GM19099 (cell line): ENCODE results near the gene SEMA3E.

ENCODE experiments used
- POLR2A ChIP-seq: IDR thresholded peaks from 3 replicates; pipeline ENCODE4 v1.6.1; 2011; ENCODE audit warnings: low read depth; ENCODE audit not compliant: insufficient read length; ENCODE audit errors: extremely low read depth

The SEMA3E gene

DNA sequence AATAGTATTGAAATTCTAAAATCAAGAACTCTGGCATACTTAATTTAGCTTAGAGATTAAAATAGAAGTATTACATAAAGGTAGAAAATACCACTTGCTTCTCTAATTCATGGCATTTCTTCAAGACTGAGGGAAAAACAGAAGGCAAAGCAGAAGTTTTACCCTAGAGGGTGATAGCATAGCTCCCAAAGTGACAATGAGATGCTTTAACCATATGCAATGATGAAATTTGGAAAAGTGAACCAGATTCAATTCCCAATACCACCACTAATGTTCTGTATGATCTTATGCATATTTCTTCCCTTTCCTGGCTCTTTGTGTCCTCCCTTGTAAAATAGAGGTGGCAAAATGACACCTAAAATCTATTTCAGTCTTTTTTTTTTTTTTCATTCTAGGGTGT is 260.5 kb downstream of the SEMA3E start:
- no peak for TF ChIP-seq POLR2A

GRCh38 chr7:83366629-83367028 is 282.3 kb downstream of the SEMA3E start:
- no peak for TF ChIP-seq POLR2A

DNA sequence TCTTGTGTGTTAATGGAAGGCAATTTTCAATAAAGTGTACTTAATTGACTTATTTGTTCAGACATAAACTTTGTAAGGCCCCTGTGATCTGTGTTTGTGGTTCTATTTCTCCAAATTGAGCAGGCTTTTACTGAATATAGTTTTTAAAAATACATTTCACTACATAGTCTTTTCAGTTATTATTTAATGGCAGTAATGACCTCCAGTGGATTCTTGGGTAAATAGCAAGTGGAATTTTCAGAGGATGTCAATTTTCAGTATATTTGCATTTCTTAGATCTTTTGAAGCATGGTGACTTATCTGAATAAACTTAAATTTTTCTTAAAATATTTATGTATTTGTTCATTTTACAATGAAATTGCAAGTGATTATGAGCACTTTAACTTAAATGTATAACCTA is 283.2 kb downstream of the SEMA3E start:
- TF ChIP-seq POLR2A = no peak

DNA sequence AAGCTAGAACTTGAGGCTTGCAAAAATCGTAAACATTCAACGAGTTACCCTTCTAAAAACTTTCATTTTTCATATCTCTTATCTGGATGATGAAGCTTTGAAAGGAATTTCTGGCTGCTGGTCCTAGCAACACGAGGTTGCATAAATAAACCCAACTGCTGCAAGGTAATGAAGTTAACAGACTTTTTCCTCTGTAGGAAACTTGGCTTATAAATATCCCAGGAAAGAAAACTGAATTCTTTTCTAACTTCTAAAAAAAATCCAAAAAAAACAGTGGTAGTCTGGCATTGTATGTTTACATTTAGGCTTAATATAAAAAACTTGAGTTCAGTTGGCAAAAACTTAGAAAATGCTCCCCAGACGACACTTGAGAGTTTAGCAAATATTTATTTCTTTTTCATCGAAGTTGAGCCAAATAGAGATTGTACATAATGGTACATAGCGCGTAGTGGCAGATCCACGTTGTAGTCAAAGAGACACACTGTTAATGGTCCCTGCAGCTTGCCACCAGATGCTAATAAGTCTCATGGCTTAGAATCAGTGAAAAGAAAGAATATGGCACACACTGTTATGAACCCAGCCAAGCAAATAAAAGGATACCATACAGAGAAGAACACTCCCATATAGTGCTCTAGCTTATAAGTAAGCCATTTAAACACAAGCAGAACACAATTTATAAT is 285.9 kb downstream of the SEMA3E start:
- no peak for TF ChIP-seq POLR2A

GRCh38 chr7:83359108-83359507 is 289.8 kb downstream of the SEMA3E start:
- no peak for TF ChIP-seq POLR2A

DNA sequence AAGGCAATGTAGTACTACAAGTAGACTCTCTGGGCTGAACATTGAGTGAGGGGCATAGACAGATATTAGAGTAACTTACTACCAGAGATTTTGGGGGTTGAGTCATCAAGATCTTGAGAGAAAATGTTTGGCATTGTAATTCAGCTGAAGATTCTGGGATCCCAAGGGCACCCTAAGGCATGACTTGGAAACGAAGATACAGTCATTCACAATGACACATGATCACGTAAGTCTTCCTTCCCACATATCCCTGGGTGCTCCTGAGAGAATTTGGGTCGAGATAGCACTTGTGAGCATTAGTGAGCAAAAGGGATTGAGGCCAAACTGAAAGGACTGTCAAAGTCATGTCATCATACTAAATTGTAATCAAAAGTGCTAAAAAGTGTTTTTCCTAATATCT is 293.8 kb downstream of the SEMA3E start:
- TF ChIP-seq POLR2A = no peak

GRCh38 chr7:83347945-83348444 is 300.9 kb downstream of the SEMA3E start:
- TF ChIP-seq POLR2A = no peak

DNA sequence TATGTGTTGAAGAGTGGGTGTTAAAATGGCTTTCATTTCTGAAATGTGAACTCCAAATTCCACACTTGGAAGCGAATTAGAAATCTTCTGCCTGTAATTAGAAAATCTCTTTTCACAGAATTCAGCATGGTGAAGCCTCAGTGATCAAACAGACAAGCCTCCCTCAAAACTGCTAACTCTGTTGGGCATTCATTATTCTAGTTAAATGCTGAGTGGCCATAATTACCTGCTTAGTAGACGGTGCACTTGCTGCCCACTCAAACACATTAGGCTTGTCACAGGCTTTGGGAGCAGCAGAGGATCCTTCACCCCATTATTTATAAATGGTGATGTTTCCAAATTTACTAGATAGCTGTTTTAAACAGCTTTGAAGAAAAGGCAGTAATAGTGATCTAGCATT is 309.0 kb downstream of the SEMA3E start:
- TF ChIP-seq POLR2A = no peak

- no peak for TF ChIP-seq POLR2A
Observed at GRCh38 chr7:83338277-83338950, 310.5 kb downstream of the SEMA3E start.

DNA sequence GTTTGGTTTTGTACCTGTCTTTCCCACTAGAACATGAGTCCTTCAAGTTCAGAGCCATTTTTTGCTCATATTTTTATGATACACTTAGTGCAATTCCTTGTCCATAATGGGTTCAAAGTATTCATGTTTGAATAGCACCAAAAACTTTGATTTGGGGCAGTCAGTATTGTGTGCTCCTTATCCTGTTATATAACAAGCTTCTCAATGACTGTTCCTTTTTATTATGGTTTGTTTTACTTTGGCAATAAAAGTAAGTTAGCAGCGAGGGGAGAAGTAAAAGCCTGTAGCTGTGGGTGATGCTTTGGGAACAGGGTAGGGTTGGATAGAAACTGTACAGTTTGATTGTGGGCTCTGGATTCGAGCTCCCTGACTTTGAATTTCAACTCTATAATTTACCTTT is 311.9 kb downstream of the SEMA3E start:
- TF ChIP-seq POLR2A = no peak

DNA sequence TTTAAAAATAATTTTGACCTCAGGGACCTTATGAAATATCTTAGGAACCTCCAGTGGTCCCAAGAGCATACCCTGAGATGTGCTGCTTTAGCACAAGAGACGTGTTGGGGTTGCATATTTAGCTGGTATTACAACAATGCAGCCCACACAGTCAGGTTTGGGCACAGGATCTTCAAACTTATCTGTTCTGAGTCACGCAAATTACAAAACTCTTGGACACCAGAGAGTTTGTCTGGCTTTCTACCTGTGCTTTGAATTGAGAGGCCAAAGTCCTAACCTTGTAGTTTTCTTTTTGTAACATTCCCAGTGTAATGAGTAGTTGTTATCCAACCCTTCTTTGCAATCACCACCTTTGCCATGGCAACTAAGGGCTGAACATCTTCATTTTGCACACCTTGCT is 322.7 kb downstream of the SEMA3E start:
- no peak for TF ChIP-seq POLR2A

DNA sequence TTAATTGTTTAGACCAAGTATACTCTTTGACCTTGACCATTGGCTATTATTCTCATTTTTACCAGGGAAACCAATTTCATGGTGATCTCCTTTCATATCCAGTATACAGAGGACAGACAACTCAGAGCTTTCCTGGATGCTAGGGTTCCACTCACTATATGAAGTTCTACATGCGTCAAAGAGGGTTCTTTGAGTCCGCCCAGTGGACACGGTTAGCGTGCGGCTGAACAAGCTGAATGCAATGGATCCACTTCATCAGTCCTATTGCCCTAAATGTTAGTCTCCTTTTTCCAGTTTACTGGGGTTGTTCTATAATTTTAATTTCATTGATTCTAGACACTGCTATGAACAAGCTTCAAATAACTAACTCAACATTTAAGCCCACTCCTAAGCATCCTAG is 323.9 kb downstream of the SEMA3E start:
- no peak for TF ChIP-seq POLR2A

GRCh38 chr7:83324596-83324995 is 324.3 kb downstream of the SEMA3E start:
- no peak for TF ChIP-seq POLR2A

DNA sequence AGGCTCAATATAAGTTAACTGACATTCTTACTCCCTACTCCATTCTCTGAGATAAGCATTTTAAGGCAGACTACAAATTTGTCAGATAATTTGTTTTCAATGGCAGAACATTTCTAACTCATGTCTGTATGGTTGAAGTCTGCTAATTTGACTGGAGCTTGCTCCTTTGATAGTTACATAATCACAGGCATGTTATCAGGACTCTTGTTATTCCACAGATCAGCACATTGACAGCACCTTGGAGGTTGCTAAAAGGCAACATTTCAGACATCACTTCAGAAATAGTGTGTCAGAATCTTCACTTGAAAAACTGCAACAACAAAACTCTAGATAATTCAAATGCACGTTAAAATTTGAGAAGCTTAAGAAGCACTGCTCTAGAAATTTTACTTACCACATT is 327.9 kb downstream of the SEMA3E start:
- no peak for TF ChIP-seq POLR2A

GRCh38 chr7:83313931-83314330 is 335.0 kb downstream of the SEMA3E start:
- TF ChIP-seq POLR2A = no peak
